ENCODE results near the gene PCSK5. TPM values are rescaled to one million over a fixed set of nuclear protein-coding genes. Genes with fewer than 3 reads are reported as not detected.

Gene PCSK5
- polyA plus RNA-seq, 1 experiment: 1.6 TPM

GRCh38 chr9:75912951-75913350, 22.5 kb downstream of the PCSK5 start:
- TF ChIP-seq CTCF (IDR thresholded peaks at IDR 0.05; ENCODE audit: low read depth, low read length): no peak

GRCh38 chr9:75914002-75914401, 23.5 kb downstream of the PCSK5 start:
- no peak overlapping the region for H3K27ac ChIP-seq (ENCODE audit: low read depth, low read length)
- CTCF ChIA-PET: no interaction called here

More at GRCh38 chr9:75912951-75913350, 22.5 kb downstream of the PCSK5 start:
- Histone ChIP-seq H3K4me3 (ENCODE audit: low read depth, low read length) (no peak overlapping the region), H3K27me3 (ENCODE audit: control insufficient read depth, insufficient read depth, low read length) (no peaks in the 10 kb centered on the region), H3K27ac (ENCODE audit: low read depth, low read length) (no peak overlapping the region), H3K9me3 (ENCODE audit: control insufficient read depth, insufficient read depth, low read length) (no peaks in the 10 kb centered on the region)
- DNase-seq (ENCODE audit: low read depth, low spot score): no peak
- POLR2A ChIA-PET: no interaction called here
- CTCF ChIA-PET: no interaction called here

GRCh38 chr9:75914883-75915452, 24.5 kb downstream of the PCSK5 start:
- CTCF ChIA-PET: interaction anchor here (1.1 kb wide), 1 partner anchor 49 kb away, joined by 3 read pairs; no protein-coding TSS in a partner anchor
- Histone ChIP-seq H3K9me3 (ENCODE audit: control insufficient read depth, insufficient read depth, low read length) (no peaks in the 10 kb centered on the region), H3K4me3 (ENCODE audit: low read depth, low read length) (no peak overlapping the region), H3K27me3 (ENCODE audit: control insufficient read depth, insufficient read depth, low read length) (no peaks in the 10 kb centered on the region), H3K27ac (ENCODE audit: low read depth, low read length) (no peak overlapping the region)
- no peak for TF ChIP-seq CTCF (IDR thresholded peaks at IDR 0.05; ENCODE audit: low read depth, low read length)
- no peak for DNase-seq (ENCODE audit: low read depth, low spot score)
- POLR2A ChIA-PET: no interaction called here

More at GRCh38 chr9:75914002-75914401, 23.5 kb downstream of the PCSK5 start:
- H3K27me3 ChIP-seq (ENCODE audit: control insufficient read depth, insufficient read depth, low read length): no peaks in the 10 kb centered on the region
- H3K4me3 ChIP-seq (ENCODE audit: low read depth, low read length): no peak overlapping the region
- DNase-seq (ENCODE audit: low read depth, low spot score): no peak
- no peaks in the 10 kb centered on the region for H3K9me3 ChIP-seq (ENCODE audit: control insufficient read depth, insufficient read depth, low read length)
- TF ChIP-seq CTCF (IDR thresholded peaks at IDR 0.05; ENCODE audit: low read depth, low read length): no peak
- POLR2A ChIA-PET: no interaction called here

- ChIA-PET POLR2A (no interaction called here), CTCF (no interaction called here)
These were observed 27.7 kb downstream of the PCSK5 start for GRCh38 chr9:75918154-75918553.

GRCh38 chr9:75918909-75919308, 28.4 kb downstream of the PCSK5 start:
- ChIA-PET CTCF (no interaction called here), POLR2A (no interaction called here)
- Histone ChIP-seq H3K27me3 (ENCODE audit: control insufficient read depth, insufficient read depth, low read length) (no peaks in the 10 kb centered on the region), H3K9me3 (ENCODE audit: control insufficient read depth, insufficient read depth, low read length) (no peaks in the 10 kb centered on the region), H3K4me3 (ENCODE audit: low read depth, low read length) (no peak overlapping the region), H3K27ac (ENCODE audit: low read depth, low read length) (no peak overlapping the region)
- TF ChIP-seq CTCF (IDR thresholded peaks at IDR 0.05; ENCODE audit: low read depth, low read length): no peak
- no peak for DNase-seq (ENCODE audit: low read depth, low spot score)

More at GRCh38 chr9:75918154-75918553, 27.7 kb downstream of the PCSK5 start:
- Histone ChIP-seq H3K27ac (ENCODE audit: low read depth, low read length) (no peak overlapping the region), H3K27me3 (ENCODE audit: control insufficient read depth, insufficient read depth, low read length) (no peaks in the 10 kb centered on the region), H3K9me3 (ENCODE audit: control insufficient read depth, insufficient read depth, low read length) (no peaks in the 10 kb centered on the region), H3K4me3 (ENCODE audit: low read depth, low read length) (no peak overlapping the region)
- DNase-seq (ENCODE audit: low read depth, low spot score): no peak
- no peak for TF ChIP-seq CTCF (IDR thresholded peaks at IDR 0.05; ENCODE audit: low read depth, low read length)
